Body of pancreas (tissue), 4 donors: ENCODE measurements around the gene TGFBR3. TPM values are rescaled to one million over a fixed set of nuclear protein-coding genes. Genes with fewer than 3 reads are reported as not detected.
A peak's percentile ranks its signal among the peaks of the same experiment; 100 is the strongest.

Experiments
- ATAC-seq: fragments of 150-250 bp; one replicate; pipeline ENCODE4 v1.9.1; 2016
- DNase-seq, 4 donors: peaks; one replicate each; pipeline ENCODE4 v3.0.0-alpha.2; 2019
- H3K27ac ChIP-seq, 4 donors: fragments of 200-600 bp; sonication (generic); 1 replicate in 3 of 4; 2 replicates in 1 of 4; pipeline versions ENCODE4 v1.5.1 to v1.6.1; 2016 to 2019; ENCODE audit warnings: mild to moderate bottlenecking in 1 of 4, mixed read lengths in 1 of 4, moderate library complexity in 1 of 4
- H3K27me3 ChIP-seq, 2 donors: fragments of 200-600 bp; sonication (generic); one replicate each; pipeline ENCODE4 v1.6.0; 2016; ENCODE audit warnings: mild to moderate bottlenecking in 1 of 2
- H3K36me3 ChIP-seq, 2 donors: fragments of 200-600 bp; sonication (generic); replicated peaks in 1 of 2; 2 replicates each; pipeline ENCODE4 v1.5.1; 2016; ENCODE audit warnings: low read depth in 2 of 2; ENCODE audit not compliant: insufficient read depth in 1 of 2
- H3K4me1 ChIP-seq: fragments of 200-600 bp; sonication (generic); one replicate; pipeline ENCODE4 v1.6.0; 2016
- H3K4me3 ChIP-seq, 2 donors: fragments of 200-600 bp; sonication (generic); 1 replicate in 1 of 2; 2 replicates in 1 of 2; pipeline ENCODE4 v1.5.1; 2016 to 2019
- H3K9me3 ChIP-seq, 3 donors: fragments of 200-600 bp; sonication (generic); 1 replicate in 2 of 3; 2 replicates in 1 of 3; pipeline ENCODE4 v1.5.1; 2016
- CTCF ChIP-seq, 7 experiments: fragments of 450-650 bp in 4 of 7; fragments of 200-600 bp in 3 of 7; sonication (generic) in 3 of 7; IDR thresholded peaks; one replicate each; pipeline ENCODE4 v1.5.1; 2016 to 2019; ENCODE audit warnings: antibody characterized with exemption in 7 of 7
- POLR2A ChIP-seq, 3 donors: fragments of 450-650 bp; IDR thresholded peaks; one replicate each; pipeline ENCODE4 v1.6.1; 2016; ENCODE audit warnings: antibody characterized with exemption in 3 of 3, mild to moderate bottlenecking in 2 of 3
- WGBS, 2 donors: methylation state at CpG; one replicate each; pipeline ENCODE4 v1.1.5; 2017; 5-methylcytosine and 5-hydroxymethylcytosine counted together
- intact Hi-C: fragments of 100-400 bp; cut with DNase I; formaldehyde crosslinking; loops from one replicate; pipeline ENCODE4 v1.15.1; 2023
- total RNA-seq, 2 donors: library from RNA; depleted of rRNA; stranded (reverse); fragments of >200 nt; gene quantifications; one replicate each; pipeline ENCODE4 v1.1.0, GENCODE V29; 2016

Gene TGFBR3
- total RNA-seq, 2 donors from 2014 or later = 52.4 to 63.6 TPM

DNA sequence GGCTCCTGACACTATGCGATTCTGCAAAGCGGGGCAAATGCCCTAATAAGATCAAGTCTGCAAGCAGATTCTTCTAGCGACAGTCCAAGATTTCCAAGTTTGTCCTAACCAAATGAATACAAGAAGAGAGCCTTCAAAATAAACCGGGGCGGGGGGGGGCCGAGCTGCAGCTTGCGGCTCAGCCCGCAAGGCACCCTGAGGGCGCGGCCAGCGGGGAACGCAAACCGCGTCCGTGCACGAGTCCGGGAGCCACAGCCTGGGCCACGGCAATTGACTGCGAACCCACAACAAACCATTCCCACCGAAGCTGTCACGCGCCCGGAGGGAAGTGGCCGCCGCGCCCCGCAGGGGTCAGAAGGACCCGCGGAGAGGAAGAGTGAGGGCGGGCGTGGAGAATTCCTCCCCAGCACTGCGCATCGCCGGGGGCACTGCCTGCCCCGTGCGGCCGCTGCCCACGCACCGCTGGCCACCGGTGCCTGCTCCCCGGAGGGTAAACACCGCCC is 687 bp downstream of the TGFBR3 start:
- H3K27me3 ChIP-seq = no peaks in the 10 kb centered on the region
- no peaks in the 10 kb centered on the region for H3K36me3 ChIP-seq
- peaks cover 34% of the 10 kb centered on the region for H3K4me1 ChIP-seq
- DNase-seq (peak; percentile 23 to 50 (median 34)), ATAC-seq (peak; percentile 8)
- H3K9me3 ChIP-seq = no peaks in the 10 kb centered on the region
- TF ChIP-seq CTCF (IDR thresholded peaks at IDR 0.05) (no peak), POLR2A (IDR thresholded peaks at IDR 0.05) (no peak)
- peak overlapping the region; percentile 67 to 92 for H3K4me3 ChIP-seq
- WGBS, 2 donors = 0 to 1% methylated on average over 4 to 30 of the region's 42 CpGs
- H3K27ac ChIP-seq = peak overlapping the region; percentile 74 to 97 (median 94)
- intact Hi-C loops = loop anchor here (10.0 kb wide), 2 partner anchors 60 to 160 kb away; no protein-coding TSS in a partner anchor

GRCh38 chr1:91884459-91885212 is 1.3 kb downstream of the TGFBR3 start:
- no peaks in the 10 kb centered on the region for H3K9me3 ChIP-seq
- ATAC-seq (peak; percentile 9), DNase-seq (peak; percentile 28 to 61 (median 34))
- TF ChIP-seq CTCF (IDR thresholded peaks at IDR 0.05) = peak in 1 of 7 experiments; percentile 2
- no peak for TF ChIP-seq POLR2A (IDR thresholded peaks at IDR 0.05)
- intact Hi-C loops = loop anchor here (10.0 kb wide), 2 partner anchors 60 to 160 kb away; no protein-coding TSS in a partner anchor
- no peaks in the 10 kb centered on the region for H3K36me3 ChIP-seq
- peak overlapping the region; percentile 74 to 97 (median 94) for H3K27ac ChIP-seq
- H3K27me3 ChIP-seq = no peaks in the 10 kb centered on the region
- 8 to 9% methylated on average over 22 of the region's 22 CpGs for WGBS, 2 donors
- H3K4me3 ChIP-seq = peak overlapping the region; percentile 67 to 92
- peaks cover 30% of the 10 kb centered on the region for H3K4me1 ChIP-seq

DNA sequence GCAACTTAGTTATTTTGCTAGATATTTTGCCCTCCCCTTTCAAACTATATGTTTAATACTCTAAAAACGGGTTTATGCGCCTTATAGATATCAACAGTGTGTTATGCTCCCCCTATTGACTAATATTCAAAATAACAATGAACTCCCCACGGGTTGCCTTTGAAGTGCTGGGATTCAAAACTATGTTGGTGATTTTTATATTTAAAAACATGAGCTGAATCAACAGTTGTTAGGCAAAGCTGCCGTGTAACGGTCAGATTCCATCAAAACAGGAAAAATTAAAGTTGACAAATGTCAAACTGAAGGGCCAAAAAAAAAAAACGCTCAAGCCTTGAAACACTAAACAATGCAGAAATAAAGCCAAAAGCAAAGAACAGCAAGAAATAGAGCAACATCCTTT is 2.5 kb downstream of the TGFBR3 start:
- ATAC-seq (no peak), DNase-seq (no peak)
- 6% methylated on average over 6 of the region's 6 CpGs for WGBS, 2 donors
- TF ChIP-seq POLR2A (IDR thresholded peaks at IDR 0.05) = no peak
- peak in 6 of 7 experiments; percentile 18 to 48 (median 40) for TF ChIP-seq CTCF (IDR thresholded peaks at IDR 0.05)
- intact Hi-C loops = loop anchor here (10.0 kb wide), 2 partner anchors 59 to 159 kb away; no protein-coding TSS in a partner anchor
- Histone ChIP-seq H3K36me3 (no peaks in the 10 kb centered on the region), H3K9me3 (no peaks in the 10 kb centered on the region), H3K4me1 (peaks cover 32% of the 10 kb centered on the region), H3K27ac (no peak overlapping the region), H3K27me3 (no peaks in the 10 kb centered on the region), H3K4me3 (no peak overlapping the region)

- H3K27ac ChIP-seq = no peak overlapping the region
- H3K4me1 ChIP-seq = peaks cover 34% of the 10 kb centered on the region
- H3K27me3 ChIP-seq = no peaks in the 10 kb centered on the region
- intact Hi-C loops = loop anchor here (10.0 kb wide), 2 partner anchors 56 to 156 kb away; no protein-coding TSS in a partner anchor
- ATAC-seq (no peak), DNase-seq (no peak)
- no peaks in the 10 kb centered on the region for H3K9me3 ChIP-seq
- no peak overlapping the region for H3K4me3 ChIP-seq
- TF ChIP-seq POLR2A (IDR thresholded peaks at IDR 0.05) = no peak
- no peak for TF ChIP-seq CTCF (IDR thresholded peaks at IDR 0.05)
- H3K36me3 ChIP-seq = no peaks in the 10 kb centered on the region
- WGBS, 2 donors = 81 to 82% methylated on average over 3 of the region's 3 CpGs
Measured at GRCh38 chr1:91881280-91881679, 4.7 kb downstream of the TGFBR3 start.
